Esophagus (tissue), 2 donors: Measurements from ENCODE around the gene MPC2. TPM values are rescaled to one million over a fixed set of nuclear protein-coding genes. Genes with fewer than 3 reads are reported as not detected.

Experiments used
- H3K27ac ChIP-seq, 2 donors: one replicate each; pipeline ENCODE4 v1.5.1; 2013; ENCODE audit warnings: low read depth in 2 of 2, mild to moderate bottlenecking in 2 of 2, inconsistent platforms in 1 of 2, low read length in 1 of 2, moderate library complexity in 1 of 2
- H3K27me3 ChIP-seq, 2 donors: one replicate each; pipeline ENCODE4 v1.6.1; 2013; ENCODE audit warnings: low read length in 2 of 2, control low read depth in 1 of 2, mild to moderate bottlenecking in 1 of 2; ENCODE audit not compliant: insufficient read depth in 2 of 2, control insufficient read depth in 1 of 2
- H3K36me3 ChIP-seq, 2 donors: one replicate each; pipeline ENCODE4 v1.6.1; 2013; ENCODE audit warnings: low read length in 1 of 2; ENCODE audit not compliant: control insufficient read depth in 2 of 2, insufficient read depth in 2 of 2
- H3K4me1 ChIP-seq, 2 donors: one replicate each; pipeline ENCODE4 v1.6.1; 2013; ENCODE audit warnings: low read length in 1 of 2; ENCODE audit not compliant: control insufficient read depth in 2 of 2, insufficient read depth in 2 of 2
- H3K4me3 ChIP-seq, 2 donors: one replicate each; pipeline ENCODE4 v1.5.1; 2013; ENCODE audit warnings: low read length in 2 of 2, mild to moderate bottlenecking in 2 of 2, low read depth in 1 of 2, moderate library complexity in 1 of 2
- H3K9me3 ChIP-seq, 2 donors: one replicate each; pipeline ENCODE4 v1.6.1; 2013; ENCODE audit warnings: mild to moderate bottlenecking in 2 of 2, low read depth in 1 of 2, low read length in 1 of 2, moderate library complexity in 1 of 2; ENCODE audit not compliant: control insufficient read depth in 2 of 2, insufficient read depth in 1 of 2
- WGBS, 2 donors: extraction: QIAGEN DNeasy Blood & Tissue Kit; methylation state at CpG; one replicate each; pipeline ENCODE4 v1.1.7; 2013; 5-methylcytosine and 5-hydroxymethylcytosine counted together
- polyA plus RNA-seq, 2 donors: library from polyadenylated mRNA; stranded (reverse); fragments of 200-250 nt; gene quantifications; one replicate each; pipeline ENCODE4 v1.2.3, GENCODE V29; 2013
- donor health status: healthy with polysubstance abuse.
- donor health status: Bipolar disorder and iron deficiency.

MPC2 gene
- polyA plus RNA-seq, 2 donors: 28.7 to 34.2 TPM

DNA sequence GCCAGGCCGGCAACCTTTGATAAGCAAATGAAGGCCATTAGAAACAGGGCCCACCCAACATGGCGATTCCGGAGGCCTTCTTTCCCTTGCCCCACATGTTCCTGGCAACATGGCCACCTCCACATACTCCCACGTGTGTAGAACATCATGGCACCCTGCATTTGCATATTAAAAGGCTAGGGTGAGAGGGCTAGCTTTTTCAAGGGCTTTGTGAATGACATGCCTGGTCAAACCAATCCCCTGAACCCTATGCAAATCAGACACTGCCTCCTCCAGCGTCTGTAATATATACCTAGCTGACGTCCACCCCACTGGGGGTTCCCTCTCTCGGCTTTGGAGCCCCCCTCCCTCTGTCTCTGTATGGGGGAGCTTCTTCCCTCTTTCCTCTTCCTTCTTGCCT lies 24.6 kb downstream of the MPC2 start:
- 79 to 82% methylated on average over 7 of the region's 7 CpGs for WGBS, 2 donors
- no peak overlapping the region for H3K4me3 ChIP-seq
- H3K9me3 ChIP-seq: peaks cover 0 to 4% of the 10 kb centered on the region in 2 donors
- peaks cover 0 to 5% of the 10 kb centered on the region in 2 donors for H3K36me3 ChIP-seq
- H3K27me3 ChIP-seq: no peaks in the 10 kb centered on the region
- no peak overlapping the region for H3K27ac ChIP-seq
- no peaks in the 10 kb centered on the region for H3K4me1 ChIP-seq

GRCh38 chr1:167911413-167911812 lies 25.5 kb downstream of the MPC2 start:
- H3K27ac ChIP-seq: peak overlapping the region in 1 of 2 donors; percentile 47
- H3K27me3 ChIP-seq: no peaks in the 10 kb centered on the region
- no peak overlapping the region for H3K4me3 ChIP-seq
- H3K9me3 ChIP-seq: peaks cover 0 to 4% of the 10 kb centered on the region in 2 donors
- WGBS, 2 donors: 38 to 51% methylated on average over 8 of the region's 8 CpGs
- no peaks in the 10 kb centered on the region for H3K4me1 ChIP-seq
- H3K36me3 ChIP-seq: peaks cover 0 to 3% of the 10 kb centered on the region in 2 donors

DNA sequence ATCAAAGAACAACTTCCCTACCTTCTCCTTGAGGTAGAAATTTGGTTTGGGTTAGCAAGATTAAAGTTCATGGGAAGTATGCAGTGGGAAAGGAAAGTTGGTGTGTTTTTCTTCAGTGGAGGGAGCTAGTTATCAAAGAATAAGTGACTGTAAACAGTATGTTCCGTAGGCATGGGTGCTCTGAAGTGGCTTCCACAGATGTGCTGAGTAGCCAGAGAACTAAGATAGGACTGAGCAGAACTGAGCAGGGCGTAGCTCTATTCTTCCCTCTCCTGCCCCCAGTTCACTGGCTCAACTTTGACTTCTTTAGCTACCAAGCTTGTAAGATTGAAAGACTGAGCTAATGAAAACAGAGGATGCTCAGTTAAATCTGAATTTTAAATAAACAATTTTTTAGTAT lies 26.3 kb downstream of the MPC2 start:
- Histone ChIP-seq H3K9me3 (peaks cover 0 to 4% of the 10 kb centered on the region in 2 donors), H3K27ac (no peak overlapping the region), H3K36me3 (peaks cover 0 to 3% of the 10 kb centered on the region in 2 donors), H3K27me3 (no peaks in the 10 kb centered on the region), H3K4me1 (no peaks in the 10 kb centered on the region), H3K4me3 (no peak overlapping the region)
- 73 to 76% methylated on average over 2 of the region's 2 CpGs for WGBS, 2 donors

DNA sequence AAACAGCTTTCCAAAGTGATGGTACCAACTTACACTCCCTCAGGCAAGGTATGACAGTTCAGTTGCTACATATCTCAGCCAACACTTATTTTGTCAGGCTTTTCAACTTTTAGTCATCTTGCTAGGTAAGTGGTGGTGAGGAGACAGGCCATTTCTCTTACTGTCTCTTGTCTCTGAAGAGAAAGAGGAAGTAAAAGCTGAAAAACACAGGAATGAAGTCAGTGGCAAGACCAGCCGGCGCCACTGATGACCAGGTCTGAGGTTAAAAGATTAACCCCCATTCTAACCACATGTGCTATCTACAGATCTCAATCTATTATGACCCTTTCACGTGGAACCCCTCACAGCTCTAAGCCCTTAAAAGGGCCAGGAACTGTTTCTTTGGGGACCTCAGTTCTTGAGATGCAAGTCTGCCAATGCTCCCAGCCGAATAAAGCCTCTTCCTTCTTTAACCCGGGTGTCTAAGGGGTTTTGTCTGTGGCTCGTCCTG lies 27.1 kb downstream of the MPC2 start:
- Histone ChIP-seq H3K4me3 (no peak overlapping the region), H3K9me3 (peaks cover 0 to 4% of the 10 kb centered on the region in 2 donors), H3K27ac (no peak overlapping the region), H3K36me3 (peaks cover 0 to 3% of the 10 kb centered on the region in 2 donors), H3K27me3 (no peaks in the 10 kb centered on the region), H3K4me1 (peaks cover 0 to under 1% of the 10 kb centered on the region in 2 donors)
- 80 to 83% methylated on average over 6 of the region's 6 CpGs for WGBS, 2 donors

DNA sequence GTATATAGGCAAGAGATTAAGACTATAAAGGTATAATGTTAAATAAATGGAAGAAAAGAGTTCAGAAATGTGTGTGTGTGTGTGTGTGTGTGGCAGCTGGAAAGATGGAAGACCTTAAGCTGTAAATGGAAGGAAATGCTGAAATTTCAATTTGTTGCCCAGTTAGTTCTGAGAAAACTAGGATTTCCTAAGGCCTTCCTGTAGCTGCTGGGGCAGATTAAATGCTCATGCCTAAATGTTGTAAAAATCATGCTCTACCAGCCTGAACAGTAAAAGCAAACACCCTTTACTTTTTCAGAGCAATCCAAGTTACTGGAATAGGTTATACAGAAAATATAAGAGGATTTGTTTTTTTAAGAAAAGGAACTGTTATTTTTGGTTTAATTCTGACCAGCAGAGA lies 31.2 kb downstream of the MPC2 start:
- Histone ChIP-seq H3K9me3 (peaks cover 0 to 4% of the 10 kb centered on the region in 2 donors), H3K27ac (no peak overlapping the region), H3K4me3 (no peak overlapping the region), H3K36me3 (no peaks in the 10 kb centered on the region), H3K27me3 (no peaks in the 10 kb centered on the region), H3K4me1 (peaks cover 2 to 3% of the 10 kb centered on the region in 2 donors)

- Histone ChIP-seq H3K27me3 (no peaks in the 10 kb centered on the region), H3K9me3 (peaks cover 0 to 4% of the 10 kb centered on the region in 2 donors), H3K27ac (no peak overlapping the region), H3K4me3 (no peak overlapping the region), H3K4me1 (peaks cover 2 to 3% of the 10 kb centered on the region in 2 donors), H3K36me3 (no peaks in the 10 kb centered on the region)
- 72 to 74% methylated on average over 3 of the region's 3 CpGs for WGBS, 2 donors
Observed at GRCh38 chr1:167905182-167905581, 31.7 kb downstream of the MPC2 start.

GRCh38 chr1:167904652-167905130 lies 32.2 kb downstream of the MPC2 start:
- H3K27ac ChIP-seq: peak overlapping the region in 1 of 2 donors; percentile 4
- H3K27me3 ChIP-seq: no peaks in the 10 kb centered on the region
- H3K36me3 ChIP-seq: no peaks in the 10 kb centered on the region
- 69 to 75% methylated on average over 4 of the region's 4 CpGs for WGBS, 2 donors
- H3K4me3 ChIP-seq: no peak overlapping the region
- peaks cover 0 to 3% of the 10 kb centered on the region in 2 donors for H3K9me3 ChIP-seq
- H3K4me1 ChIP-seq: peaks cover 2 to 3% of the 10 kb centered on the region in 2 donors

GRCh38 chr1:167900907-167901306 lies 36.0 kb downstream of the MPC2 start:
- Histone ChIP-seq H3K27ac (no peak overlapping the region), H3K27me3 (no peaks in the 10 kb centered on the region), H3K36me3 (no peaks in the 10 kb centered on the region), H3K9me3 (no peaks in the 10 kb centered on the region), H3K4me1 (peaks cover 2 to 3% of the 10 kb centered on the region in 2 donors), H3K4me3 (no peak overlapping the region)
- WGBS, 2 donors: 95 to 96% methylated on average over 4 of the region's 4 CpGs

DNA sequence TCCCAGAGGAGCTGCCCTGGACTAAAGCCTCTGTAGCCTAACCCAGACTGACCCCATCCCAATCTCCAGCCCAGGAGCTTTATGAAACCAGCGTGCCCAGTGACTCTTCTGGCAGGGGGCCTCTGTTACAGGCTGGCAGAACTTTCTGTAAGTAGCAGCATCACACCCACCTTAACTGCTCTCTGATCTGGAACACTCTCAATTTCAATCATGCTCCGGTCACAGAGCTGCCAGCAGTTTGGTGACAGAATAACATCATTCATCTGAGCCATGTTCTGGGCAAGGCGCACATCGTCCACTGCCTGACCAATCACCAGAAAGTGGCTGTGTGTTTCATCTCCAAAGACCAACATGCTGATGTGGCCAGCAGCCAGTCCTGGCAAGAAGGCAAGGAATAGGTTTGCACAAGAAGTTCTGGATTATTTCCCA lies 37.6 kb downstream of the MPC2 start:
- 40 to 45% methylated on average over 4 of the region's 4 CpGs for WGBS, 2 donors

DNA sequence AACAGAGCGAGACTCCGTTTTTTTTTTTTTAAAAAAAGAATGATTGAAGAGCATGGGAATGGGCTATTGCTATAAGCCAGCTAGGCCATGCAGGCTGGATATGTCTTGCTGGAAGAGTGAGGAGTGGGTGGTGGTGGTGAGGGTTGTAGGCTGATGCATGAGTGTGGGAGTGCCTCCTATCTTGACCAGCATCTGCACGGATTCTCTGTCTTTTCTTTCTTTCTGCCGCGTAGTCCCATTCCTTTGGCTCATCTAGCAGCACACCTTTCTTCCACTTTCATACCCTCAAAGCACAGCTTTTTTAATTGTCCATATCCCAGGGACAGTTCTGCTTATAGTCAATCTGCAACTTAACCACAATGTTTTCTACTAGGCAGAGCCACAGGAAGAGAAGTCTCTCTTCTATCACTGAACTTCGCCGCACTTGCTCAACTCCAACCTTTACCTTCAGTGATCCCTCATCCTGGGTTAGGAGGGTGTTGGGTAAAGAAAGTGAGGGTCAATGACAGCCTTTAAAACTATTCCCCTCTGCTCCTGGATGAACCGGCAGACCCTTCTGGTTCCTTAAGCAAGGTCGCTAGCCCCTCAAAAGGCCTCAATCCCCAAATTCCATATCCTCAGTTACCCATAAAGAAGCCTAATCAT lies 38.2 kb downstream of the MPC2 start:
- WGBS, 2 donors: 93% methylated on average over 9 of the region's 9 CpGs
- no peak overlapping the region for H3K4me3 ChIP-seq
- H3K27me3 ChIP-seq: no peaks in the 10 kb centered on the region
- no peak overlapping the region for H3K27ac ChIP-seq
- peaks cover 0 to 3% of the 10 kb centered on the region in 2 donors for H3K4me1 ChIP-seq
- H3K9me3 ChIP-seq: no peaks in the 10 kb centered on the region
- no peaks in the 10 kb centered on the region for H3K36me3 ChIP-seq

More for the DNA sequence above, 37.6 kb downstream of the MPC2 start:
- no peaks in the 10 kb centered on the region for H3K9me3 ChIP-seq
- no peaks in the 10 kb centered on the region for H3K36me3 ChIP-seq
- H3K27ac ChIP-seq: no peak overlapping the region
- no peaks in the 10 kb centered on the region for H3K27me3 ChIP-seq
- H3K4me3 ChIP-seq: no peak overlapping the region
- peaks cover 0 to 3% of the 10 kb centered on the region in 2 donors for H3K4me1 ChIP-seq
